H1 (cell line): ENCODE results near the gene NTN5. TPM values are rescaled to one million over a fixed set of nuclear protein-coding genes. Genes with fewer than 3 reads are reported as not detected.

Source experiments
- ATF3 ChIP-seq: IDR thresholded peaks from 2 replicates; pipeline ENCODE4 v1.6.1; 2011; ENCODE audit warnings: low read depth, mild to moderate bottlenecking, low read length; ENCODE audit not compliant: insufficient read depth
- BCL11A ChIP-seq, 2 experiments: IDR thresholded peaks; one replicate each; pipeline ENCODE4 v1.6.1; 2011; ENCODE audit warnings: low read depth in 2 of 2, low read length in 2 of 2, mild to moderate bottlenecking in 2 of 2
- CHD2 ChIP-seq: IDR thresholded peaks from 2 replicates; pipeline ENCODE4 v1.6.1; 2012; ENCODE audit warnings: low read length, improper control_type of control experiment
- CREB1 ChIP-seq: IDR thresholded peaks from 2 replicates; pipeline ENCODE4 v1.6.1; 2012; ENCODE audit warnings: inconsistent platforms
- CTBP2 ChIP-seq: IDR thresholded peaks from 2 replicates; pipeline ENCODE4 v1.7.0; 2011; ENCODE audit warnings: borderline replicate concordance, mild to moderate bottlenecking, moderate library complexity, mixed read lengths, low read length; ENCODE audit not compliant: insufficient read depth, insufficient read length
- E2F6 ChIP-seq: IDR thresholded peaks from 2 replicates; pipeline ENCODE4 v1.6.1; 2012; ENCODE audit warnings: inconsistent platforms
- EZH2 ChIP-seq: fragments of 200-600 bp; sonication (generic); IDR thresholded peaks from 2 replicates; pipeline ENCODE4 v1.7.1; 2012; ENCODE audit warnings: low read depth, mild to moderate bottlenecking, moderate library complexity, low read length, inconsistent platforms; ENCODE audit not compliant: severe bottlenecking
- GABPA ChIP-seq: IDR thresholded peaks from 2 replicates; pipeline ENCODE4 v1.6.1; 2011; ENCODE audit warnings: mild to moderate bottlenecking, low read length, moderate library complexity, borderline replicate concordance; ENCODE audit not compliant: insufficient read depth
- GTF2F1 ChIP-seq: IDR thresholded peaks from 2 replicates; pipeline ENCODE4 v1.6.1; 2012; ENCODE audit warnings: low read depth, low read length, improper control_type of control experiment, borderline replicate concordance
- HDAC2 ChIP-seq, 2 experiments: fragments of 300-600 bp in 1 of 2; sonication (generic) in 1 of 2; IDR thresholded peaks; 2 replicates each; pipeline ENCODE4 v1.6.1; 2011 to 2012; ENCODE audit warnings: low read depth in 2 of 2, low read length in 2 of 2, mild to moderate bottlenecking in 2 of 2, moderate library complexity in 2 of 2, borderline replicate concordance in 1 of 2, inconsistent platforms in 1 of 2
- JUND ChIP-seq: IDR thresholded peaks from 2 replicates; pipeline ENCODE4 v1.6.1; 2011; ENCODE audit warnings: mild to moderate bottlenecking, improper control_type of control experiment, low read length
- MAFK ChIP-seq: IDR thresholded peaks from 2 replicates; pipeline ENCODE4 v1.6.1; 2012; ENCODE audit warnings: low read depth, mild to moderate bottlenecking, improper control_type of control experiment, low read length
- NANOG ChIP-seq: IDR thresholded peaks from 2 replicates; pipeline ENCODE4 v1.6.1; 2011; ENCODE audit warnings: low read length, low read depth, mild to moderate bottlenecking, inconsistent platforms; ENCODE audit not compliant: insufficient read depth, poor library complexity, severe bottlenecking
- PHF8 ChIP-seq: fragments of 200-600 bp; sonication (generic); conservative IDR thresholded peaks from 2 replicates; pipeline ENCODE4 v1.7.1; 2012; ENCODE audit warnings: low read depth, mild to moderate bottlenecking, inconsistent platforms, low read length, moderate library complexity
- POU5F1 ChIP-seq: IDR thresholded peaks from 2 replicates; pipeline ENCODE4 v1.6.1; 2011; ENCODE audit warnings: low read depth, mild to moderate bottlenecking, low read length, moderate library complexity
- RAD21 ChIP-seq, 2 experiments: IDR thresholded peaks in 1 of 2; conservative IDR thresholded peaks in 1 of 2; 2 replicates each; pipeline ENCODE4 v1.6.1; 2011; ENCODE audit warnings: low read depth in 2 of 2, low read length in 2 of 2, improper control_type of control experiment in 1 of 2, inconsistent platforms in 1 of 2, mild to moderate bottlenecking in 1 of 2, moderate library complexity in 1 of 2
- RFX5 ChIP-seq: IDR thresholded peaks from 2 replicates; pipeline ENCODE4 v1.6.1; 2011; ENCODE audit warnings: low read depth, low read length, improper control_type of control experiment, borderline replicate concordance
- RXRA ChIP-seq: IDR thresholded peaks from 2 replicates; pipeline ENCODE4 v1.6.1; 2011; ENCODE audit warnings: low read depth, mild to moderate bottlenecking, low read length, moderate library complexity; ENCODE audit not compliant: insufficient read depth
- SIRT6 ChIP-seq: IDR thresholded peaks from one replicate; pipeline ENCODE4 v1.7.1; 2012; ENCODE audit warnings: low read length, inconsistent platforms
- SIX5 ChIP-seq: IDR thresholded peaks from 2 replicates; pipeline ENCODE4 v1.6.1; 2011; ENCODE audit warnings: mild to moderate bottlenecking, low read depth, low read length
- SUZ12 ChIP-seq: fragments of 200-600 bp; sonication (generic); IDR thresholded peaks from 2 replicates; pipeline ENCODE4 v1.6.1; 2012; ENCODE audit warnings: mild to moderate bottlenecking, inconsistent platforms, low read length, moderate library complexity, mixed read lengths
- TAF1 ChIP-seq: IDR thresholded peaks from 2 replicates; pipeline ENCODE4 v1.6.1; 2011; ENCODE audit warnings: mild to moderate bottlenecking, low read depth, low read length
- ZNF274 ChIP-seq: IDR thresholded peaks from 2 replicates; pipeline ENCODE4 v1.7.0; 2012; ENCODE audit warnings: low read length, borderline replicate concordance; ENCODE audit errors: extremely low read depth
- polyA plus RNA-seq, 7 experiments: library from polyadenylated mRNA; depleted of rRNA in 3 of 7; stranded (reverse) in 5 of 7; unstranded in 2 of 7; fragments of >200 nt in 5 of 7; fragments of 200-250 nt in 2 of 7; gene quantifications; 1 replicate in 5 of 7; 2 replicates in 1 of 7; 4 replicates in 1 of 7; pipeline versions ENCODE4 v1.2.1 to v1.2.3, GENCODE V29; 2011 to 2013; ENCODE audit warnings: missing spikeins in 2 of 7, mixed read lengths in 2 of 7
- total RNA-seq: library from RNA; stranded (reverse); fragmentation: NEBNext Ultra II Directional; extraction: Animal tissue kit (Norgen Biotek cat#: 25700); gene quantifications from 2 replicates; pipeline ENCODE4 v1.2.1, GENCODE V29; 2021

The NTN5 gene
- total and polyA plus RNA-seq, 2 of the 8 experiments (the other 6 are each of a cell fraction or from before 2014, with no cell fraction given), result 0.47 to 0.85 TPM

- TF ChIP-seq NANOG (no peak), ATF3 (no peak), SIX5 (no peak), CREB1 (no peak), RAD21 (IDR thresholded peaks at IDR 0.05 in 1 of 2, conservative IDR thresholded peaks at IDR 0.05 in 1 of 2; ENCODE audit: low read depth in 2 of 2, low read length in 2 of 2) (no peak), PHF8 (0 out of 2 replicates have a peak, but pooled peaks have one; percentile 31), BCL11A (IDR thresholded peaks at IDR 0.05; ENCODE audit: low read depth in 2 of 2, low read length in 2 of 2) (no peak), GTF2F1 (no peak), MAFK (no peak), SIRT6 (no peak), EZH2 (no peak), RXRA (no peak), E2F6 (peak; percentile 19; the same call in 1 of the 2 replicates), HDAC2 (IDR thresholded peaks at IDR 0.05; ENCODE audit: borderline replicate concordance in 1 of 2, low read depth in 2 of 2, low read length in 2 of 2) (no peak), ZNF274 (no peak), CHD2 (no peak), CTBP2 (peak; percentile 95), RFX5 (no peak), SUZ12 (peak; percentile 40; the same call in 1 of the 2 replicates), TAF1 (0 out of 2 replicates have a peak, but pooled peaks have one; percentile 25), JUND (no peak; the same call in 1 of the 2 replicates), GABPA (no peak), POU5F1 (no peak)
Observed at GRCh38 chr19:48696353-48697010, 23.7 kb upstream of the NTN5 start (continued).
